Right renal cortex interstitium (tissue), 3 donors: ENCODE data around the gene DCAF8. TPM values are rescaled to one million over a fixed set of nuclear protein-coding genes. Genes with fewer than 3 reads are reported as not detected.
"Not testable (repeated sequence)": the region's sequence is repeated elsewhere in the genome, so short reads cannot be mapped to it uniquely, and the experiment has no call there.

Experiments used
- DNase-seq, 3 donors: peaks; one replicate each; pipeline ENCODE4 v3.0.0-alpha.2; 2013; ENCODE audit warnings: low read depth in 3 of 3, low spot score in 2 of 3
- polyA plus RNA-seq, 3 donors: library from polyadenylated mRNA; unstranded; fragments of 120-200 nt; gene quantifications; one replicate each; pipeline ENCODE4 v1.2.1, GENCODE V29; 2013; ENCODE audit not compliant: insufficient read length in 3 of 3

The DCAF8 gene
- 100 to 1,000 TPM; 170 to 208 (median 184) TPM for polyA plus RNA-seq

GRCh38 chr1:160261893-160262794 lies at the start of gene DCAF8:
TSS of gene DCAF8 (minus strand) at chr1:160262549. CDS start at chr1:160244008, 18,541 bp downstream.
- peak; percentile 93 to 98 (median 95) for DNase-seq

DNA sequence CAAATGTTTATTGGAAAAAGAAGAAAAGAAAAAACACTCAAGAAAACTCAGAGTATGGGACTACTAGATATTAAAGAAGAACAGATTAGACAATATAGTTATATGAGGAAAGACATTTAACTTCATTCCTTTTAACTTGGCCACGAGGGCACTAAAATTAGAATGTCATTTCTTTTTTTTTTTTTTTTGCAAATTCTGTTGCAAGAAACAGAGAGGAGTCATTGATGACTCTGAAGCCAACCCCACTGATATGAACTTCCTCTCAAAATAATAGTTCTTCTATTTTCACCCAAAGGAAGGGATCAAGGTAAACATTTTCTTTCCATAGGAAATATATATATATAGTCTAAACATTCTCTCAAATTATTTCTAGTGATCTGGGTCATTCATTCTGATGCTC lies 47.2 kb upstream of the DCAF8 start:
- DNase-seq = no peak

GRCh38 chr1:160309185-160309557 lies 46.8 kb upstream of the DCAF8 start:
- DNase-seq = no peak

- no peak for DNase-seq
These were observed 46.3 kb upstream of the DCAF8 start for GRCh38 chr1:160308451-160309184.

DNA sequence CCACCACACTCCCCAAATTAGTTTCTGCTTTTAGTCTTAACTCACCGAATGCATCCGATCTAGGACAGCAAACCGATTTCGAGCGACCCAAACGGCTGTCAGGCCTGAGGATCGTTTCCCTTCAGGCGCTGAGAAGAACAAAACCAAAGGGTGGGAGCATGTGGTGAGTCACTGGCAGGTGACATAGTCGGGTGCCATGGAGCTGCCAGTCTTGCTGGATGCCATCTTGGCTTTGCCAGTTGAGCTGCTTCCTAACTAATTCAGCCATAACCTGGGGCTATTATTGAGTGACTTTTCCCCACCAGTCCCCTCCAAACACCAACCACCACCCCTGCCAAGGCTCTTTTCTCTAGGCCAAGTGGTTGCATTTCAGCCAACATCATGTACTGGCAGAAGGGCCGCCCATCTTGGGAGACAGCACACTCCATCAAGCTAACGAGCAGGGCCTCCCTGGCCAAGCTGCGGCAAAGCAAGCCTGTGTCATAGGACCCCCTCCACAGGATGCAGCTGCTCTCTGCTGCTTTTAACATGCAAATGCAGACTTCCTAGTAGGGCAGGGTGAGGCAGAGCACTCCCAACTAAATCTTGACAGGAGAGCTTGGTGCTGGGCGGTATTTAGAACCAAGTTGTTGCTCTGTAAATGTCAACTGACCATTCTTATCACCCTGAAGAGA lies 44.9 kb upstream of the DCAF8 start:
- DNase-seq = no peak

- no peak for DNase-seq
These were observed 37.8 kb upstream of the DCAF8 start for GRCh38 chr1:160300173-160300572.

DNA sequence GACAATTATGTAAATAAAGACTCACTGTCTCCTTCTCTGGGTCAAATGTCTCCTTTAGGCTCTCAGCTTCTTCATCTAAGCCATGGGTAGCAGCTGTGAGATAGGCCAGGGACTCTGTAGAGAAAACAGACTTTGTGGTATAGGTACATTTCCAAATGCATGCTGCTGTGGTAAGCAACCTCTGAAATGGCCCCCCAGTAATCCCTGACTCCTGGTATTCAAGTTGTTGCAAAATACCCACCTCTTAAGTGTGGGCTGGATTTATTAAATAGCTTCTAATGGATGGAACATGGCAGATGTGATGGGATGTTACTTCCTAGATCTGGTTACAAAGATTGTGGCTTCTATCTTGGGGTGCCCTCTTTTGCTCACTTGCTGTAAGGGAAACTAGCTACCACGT lies 33.7 kb upstream of the DCAF8 start:
- no peak for DNase-seq

DNA sequence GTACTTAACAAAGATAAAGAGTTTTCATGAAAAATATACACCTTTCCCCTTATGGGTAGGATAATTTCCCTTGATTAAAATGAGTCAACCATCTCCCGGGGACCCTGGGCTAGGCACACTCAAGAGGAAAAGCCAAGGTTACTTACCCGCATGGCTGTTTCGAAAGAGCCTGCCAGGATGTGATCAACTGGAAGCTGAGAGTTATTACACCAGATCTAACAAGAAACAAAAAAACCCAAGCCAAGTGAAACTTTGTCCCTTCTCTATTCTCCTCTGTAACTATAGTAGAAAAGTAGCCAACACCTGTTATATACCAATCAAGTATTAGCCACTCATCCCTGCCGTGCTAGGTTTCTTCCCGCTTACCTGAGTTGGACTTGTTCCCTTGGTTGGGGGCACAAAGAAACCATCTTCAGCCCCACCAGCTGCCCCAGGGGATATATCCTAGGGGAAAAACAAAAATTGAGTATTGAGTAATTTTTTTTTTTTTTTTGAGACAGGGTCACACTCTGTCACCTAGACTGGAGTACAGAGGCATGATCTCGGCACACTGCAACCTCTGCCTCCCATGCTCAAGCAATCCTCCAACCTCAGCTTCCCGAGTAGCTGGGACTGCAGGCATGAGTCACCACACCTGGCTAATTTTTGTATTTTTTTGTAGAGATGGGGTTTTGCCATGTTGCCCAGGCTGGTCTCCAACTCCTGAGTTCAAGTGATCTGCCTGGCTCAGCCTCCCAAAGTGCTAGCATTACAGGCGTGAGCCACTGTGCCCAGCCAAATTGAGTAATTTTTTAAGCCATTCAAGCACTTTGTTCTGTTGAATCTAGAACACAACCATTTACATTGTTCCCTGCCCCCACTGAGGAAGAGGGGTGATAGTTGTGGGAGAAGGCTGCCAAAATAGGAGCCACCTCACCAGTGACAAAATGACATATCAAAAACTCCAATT lies 30.9 kb upstream of the DCAF8 start:
- no peak for DNase-seq

DNA sequence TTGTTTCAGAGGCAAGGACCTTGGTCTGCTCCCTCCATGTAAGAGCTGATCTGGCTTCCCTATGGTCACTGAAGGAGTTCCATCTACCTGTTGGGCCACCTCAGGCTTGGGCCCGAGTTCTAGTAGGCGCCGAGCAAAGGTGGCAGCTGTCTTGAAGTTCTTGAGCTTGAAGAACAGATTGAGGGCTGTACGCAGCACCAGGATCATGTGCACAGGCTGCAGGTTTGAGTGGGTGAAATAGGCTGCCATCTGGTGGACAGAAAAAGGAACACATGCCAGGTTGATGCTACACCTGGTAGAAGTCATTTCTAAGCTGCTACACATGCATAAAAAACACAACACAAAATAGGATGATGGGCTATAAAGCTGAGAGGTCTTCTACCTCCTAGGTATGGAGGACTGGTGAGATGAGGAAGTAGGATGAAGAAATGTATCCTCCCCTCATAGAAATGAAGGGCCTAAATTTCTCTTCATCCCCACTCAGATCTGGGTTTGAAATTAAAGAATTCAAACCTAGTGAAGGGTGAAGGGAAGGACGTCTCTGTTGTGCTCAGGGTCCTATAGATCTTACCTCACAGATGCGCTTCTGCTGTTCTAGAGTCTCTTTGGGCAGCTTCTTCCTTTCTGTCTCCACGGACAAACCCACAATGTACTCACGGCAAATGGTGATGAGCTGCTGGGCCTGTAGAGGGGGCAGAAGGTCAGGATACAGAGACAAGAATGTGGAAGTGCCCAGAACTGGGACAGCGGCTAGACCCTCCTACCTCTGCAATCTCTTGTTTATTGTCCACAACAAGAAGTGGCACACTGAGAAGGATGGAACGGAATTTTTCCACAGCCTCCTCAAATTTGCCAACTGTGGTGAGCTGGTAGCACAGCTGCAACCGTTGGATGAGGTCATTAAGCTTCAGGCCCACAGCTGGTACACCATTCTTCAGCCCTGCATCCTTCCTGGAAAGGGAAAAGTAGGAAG lies 29.2 kb upstream of the DCAF8 start:
- DNase-seq = peak; percentile 52 to 61 (median 57)

- not testable (repeated sequence) for DNase-seq
These were observed 25.4 kb upstream of the DCAF8 start for GRCh38 chr1:160287769-160288168.

DNA sequence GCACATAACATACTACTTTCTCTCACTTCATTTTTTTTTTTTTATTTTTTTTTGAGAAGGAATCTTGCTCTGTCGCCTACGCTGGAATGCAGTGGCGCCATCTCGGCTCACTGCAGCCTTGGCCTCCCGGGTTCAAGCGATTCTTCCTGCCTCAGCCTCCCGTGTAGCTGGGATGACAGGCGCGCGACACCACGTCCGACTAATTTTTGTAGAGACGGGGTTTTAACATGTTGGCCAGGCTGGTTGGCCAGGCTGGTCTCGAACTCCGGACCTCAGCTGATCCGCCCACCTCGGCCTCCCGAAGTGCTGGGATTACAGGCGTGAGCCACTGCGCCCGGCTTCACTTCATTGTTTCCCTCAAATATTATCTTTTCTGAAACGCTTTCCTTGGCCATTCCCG lies 23.2 kb upstream of the DCAF8 start:
- DNase-seq = no peak

DNA sequence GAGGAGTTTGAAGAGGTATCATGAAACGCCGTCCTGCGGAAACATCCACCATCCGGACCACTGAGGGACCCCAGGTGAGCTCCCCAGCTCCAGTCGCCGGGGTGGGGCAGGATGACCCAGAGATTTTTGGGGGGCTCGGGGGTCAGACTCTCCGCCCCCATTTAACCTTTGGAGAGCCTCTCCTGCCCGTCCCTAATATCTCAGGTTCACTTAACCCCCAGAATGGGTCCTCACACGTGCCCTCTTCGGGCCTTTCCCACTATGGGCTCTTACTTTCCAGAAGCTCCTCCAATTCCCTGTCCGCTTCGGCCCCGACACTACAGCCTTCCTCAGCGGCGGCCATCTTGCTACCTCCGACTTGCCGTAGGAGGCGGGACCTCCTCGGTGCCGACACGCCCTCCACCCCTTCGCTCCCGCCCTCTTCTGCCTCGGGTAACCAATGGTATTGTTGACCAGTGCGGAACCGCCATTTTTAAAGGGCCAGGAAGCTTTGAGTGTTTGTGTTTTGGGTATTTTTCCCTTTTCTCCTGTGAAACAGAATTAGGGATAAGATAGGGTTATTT lies 22.5 kb upstream of the DCAF8 start, which contains the start of gene PEX19:
Gene PEX19, minus strand, starts transcription at position 352 of the 563 bp plus-strand sequence. Its CDS starts 9 bp downstream, at position 343.
- peak; percentile 77 to 86 (median 80) for DNase-seq

DNA sequence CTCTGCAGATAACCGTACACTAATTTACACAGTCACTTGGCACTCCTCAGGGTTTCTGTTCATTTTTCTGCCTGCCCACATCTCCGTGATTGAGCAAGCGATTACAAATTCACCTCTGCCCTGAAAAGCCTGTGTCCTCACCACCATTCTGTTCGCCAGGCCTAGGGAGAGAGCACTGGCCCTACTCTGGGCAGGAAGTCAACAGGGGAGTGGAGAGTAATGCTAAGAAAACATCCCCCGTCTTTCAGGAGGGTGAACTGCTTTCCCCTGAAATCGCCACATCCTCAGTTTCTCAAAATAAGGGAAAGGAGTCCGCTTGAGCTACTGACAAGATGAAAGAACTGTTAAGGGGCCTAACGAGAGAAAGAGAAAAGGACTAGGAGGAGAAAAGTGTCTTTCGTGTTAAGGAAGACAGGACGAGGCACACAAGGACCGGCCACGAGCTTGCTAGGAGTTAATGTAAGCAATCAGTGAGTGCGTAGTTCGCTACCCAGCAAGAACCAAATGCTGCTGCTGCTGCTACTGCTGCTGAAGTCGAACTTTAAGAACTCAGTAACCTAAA lies 22.0 kb upstream of the DCAF8 start:
- DNase-seq = peak; percentile 23 to 45 (median 25)

DNA sequence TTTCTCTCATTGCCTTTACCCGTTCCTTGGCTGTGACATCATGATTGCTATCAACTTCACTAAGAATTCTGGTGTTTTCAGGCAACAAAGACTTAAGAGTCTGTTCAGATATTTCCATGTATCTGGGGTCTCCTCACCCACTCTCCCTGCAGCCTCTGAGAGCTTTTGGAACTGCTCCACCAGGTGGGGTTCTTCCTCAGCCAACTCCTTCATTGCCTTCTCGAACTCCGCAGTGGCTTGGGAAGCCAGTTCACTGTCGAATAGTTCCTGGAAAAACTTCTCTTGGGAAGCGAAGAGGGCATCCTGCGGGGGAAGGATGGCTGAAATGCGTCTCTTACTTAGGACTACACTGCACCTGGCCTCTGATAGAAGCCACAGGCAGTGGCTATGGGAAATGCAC lies 20.5 kb upstream of the DCAF8 start:
- no peak for DNase-seq

GRCh38 chr1:160277987-160278386 lies 15.6 kb upstream of the DCAF8 start:
- DNase-seq = no peak

GRCh38 chr1:160277330-160277729 lies 15.0 kb upstream of the DCAF8 start:
- no peak for DNase-seq

GRCh38 chr1:160271025-160271424 lies 8.7 kb upstream of the DCAF8 start:
- no peak for DNase-seq
